ENCODE data around the gene SREBF2.

SREBF2 gene

DNA sequence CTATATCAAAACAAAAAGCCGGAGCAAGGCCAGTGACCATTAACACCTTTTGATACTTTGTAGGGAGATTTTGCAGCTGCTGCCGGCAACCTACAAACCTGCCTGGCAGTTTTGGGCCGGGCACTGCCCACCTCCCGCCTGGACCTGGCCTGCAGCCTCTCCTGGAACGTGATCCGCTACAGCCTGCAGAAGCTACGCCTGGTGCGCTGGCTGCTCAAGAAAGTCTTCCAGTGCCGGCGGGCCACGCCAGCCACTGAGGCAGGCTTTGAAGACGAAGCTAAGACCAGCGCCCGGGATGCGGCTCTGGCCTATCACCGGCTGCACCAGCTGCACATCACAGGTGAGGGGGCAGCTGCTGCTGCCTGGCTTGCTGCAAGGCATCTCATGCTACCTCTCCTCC, 47.7 kb downstream of the SREBF2 start:
- no peak for DNase-seq

GRCh38 chr22:41883400-41883799, 50.5 kb downstream of the SREBF2 start:
- DNase-seq = no peak

- no peak for DNase-seq
Observed at GRCh38 chr22:41885116-41885515, 52.2 kb downstream of the SREBF2 start.

GRCh38 chr22:41885516-41885915, 52.6 kb downstream of the SREBF2 start:
- DNase-seq = no peak

DNA sequence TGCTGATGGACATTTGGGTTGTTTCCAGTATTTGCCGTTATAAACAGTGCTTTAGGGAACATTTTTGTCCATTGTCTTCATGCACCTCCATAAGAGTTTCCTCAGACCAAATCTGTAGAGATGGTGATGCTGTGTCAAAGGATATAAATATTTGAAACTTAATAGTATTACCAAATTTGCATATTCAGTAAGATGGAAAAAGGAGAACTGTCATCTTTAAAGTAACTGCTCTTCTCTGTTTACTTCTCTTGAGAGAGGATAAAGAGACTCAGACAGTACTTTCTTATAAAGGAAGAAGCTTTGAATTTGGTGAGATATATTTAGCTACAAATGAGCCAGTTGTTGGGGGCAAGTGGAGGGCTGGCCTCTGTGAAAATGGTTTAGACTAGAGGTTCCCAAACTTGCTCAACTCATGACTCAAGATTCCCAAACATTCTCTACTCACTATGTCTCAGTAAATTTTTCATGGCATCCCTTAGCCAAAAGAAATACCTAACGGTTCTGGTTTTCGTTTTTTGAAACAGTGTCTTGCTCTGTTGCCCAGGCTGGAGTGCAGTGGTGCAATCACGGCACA, 55.8 kb downstream of the SREBF2 start:
- no peak for DNase-seq

GRCh38 chr22:41891407-41891806, 58.5 kb downstream of the SREBF2 start:
- DNase-seq = no peak

- DNase-seq = no peak
Observed at GRCh38 chr22:41892721-41893120, 59.8 kb downstream of the SREBF2 start.

- DNase-seq = no peak
Observed at GRCh38 chr22:41893591-41894375, 60.9 kb downstream of the SREBF2 start.

DNA sequence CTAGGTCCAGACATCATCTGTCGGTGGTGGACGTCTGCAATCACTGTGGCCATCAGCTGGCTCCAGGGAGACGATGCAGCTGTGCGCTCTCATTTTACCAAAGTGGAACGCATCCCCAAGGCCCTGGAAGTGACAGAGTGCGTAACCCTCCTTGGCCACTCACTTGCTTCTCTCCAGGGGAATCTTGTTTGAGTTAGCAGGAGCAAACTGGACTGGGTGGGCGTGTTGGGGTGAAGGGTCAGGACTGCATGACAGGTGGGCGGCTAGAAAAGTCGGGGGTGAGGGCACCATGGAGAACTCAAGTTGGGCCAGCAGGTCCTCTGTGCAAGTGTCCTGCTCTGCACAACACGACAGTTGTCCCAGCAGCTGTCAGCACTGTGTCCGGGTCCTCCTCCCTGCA, 65.7 kb downstream of the SREBF2 start:
- no peak for DNase-seq

GRCh38 chr22:41899110-41899509, 66.2 kb downstream of the SREBF2 start:
- no peak for DNase-seq

DNA sequence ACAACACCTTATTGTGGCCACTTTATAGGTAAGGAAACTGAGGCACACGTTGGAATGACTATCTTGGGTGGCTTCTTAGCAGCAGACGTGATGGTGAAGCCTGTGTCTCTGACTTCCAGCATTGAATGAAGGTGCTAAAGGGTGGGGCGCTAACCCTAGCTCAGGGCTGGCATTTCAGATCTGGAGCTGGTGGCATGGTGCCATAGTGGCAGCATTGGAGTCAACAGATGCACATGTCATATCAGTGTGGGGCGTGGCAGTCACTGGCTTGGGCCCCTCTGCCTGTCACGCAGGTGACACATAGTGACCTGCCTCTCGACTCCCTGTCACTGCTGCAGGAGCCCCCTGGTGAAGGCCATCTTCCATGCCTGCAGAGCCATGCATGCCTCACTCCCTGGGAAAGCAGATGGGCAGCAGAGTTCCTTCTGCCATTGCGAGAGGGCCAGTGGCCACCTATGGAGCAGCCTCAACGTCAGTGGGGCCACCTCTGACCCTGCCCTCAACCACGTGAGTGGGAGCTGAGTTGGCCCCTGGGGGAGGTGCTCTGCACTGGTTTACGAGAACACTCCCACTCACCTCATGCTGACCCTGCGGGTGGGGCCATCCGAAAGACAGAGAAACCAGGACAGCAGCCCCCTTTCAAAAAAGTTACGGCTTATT, 67.2 kb downstream of the SREBF2 start:
- no peak for DNase-seq

DNA sequence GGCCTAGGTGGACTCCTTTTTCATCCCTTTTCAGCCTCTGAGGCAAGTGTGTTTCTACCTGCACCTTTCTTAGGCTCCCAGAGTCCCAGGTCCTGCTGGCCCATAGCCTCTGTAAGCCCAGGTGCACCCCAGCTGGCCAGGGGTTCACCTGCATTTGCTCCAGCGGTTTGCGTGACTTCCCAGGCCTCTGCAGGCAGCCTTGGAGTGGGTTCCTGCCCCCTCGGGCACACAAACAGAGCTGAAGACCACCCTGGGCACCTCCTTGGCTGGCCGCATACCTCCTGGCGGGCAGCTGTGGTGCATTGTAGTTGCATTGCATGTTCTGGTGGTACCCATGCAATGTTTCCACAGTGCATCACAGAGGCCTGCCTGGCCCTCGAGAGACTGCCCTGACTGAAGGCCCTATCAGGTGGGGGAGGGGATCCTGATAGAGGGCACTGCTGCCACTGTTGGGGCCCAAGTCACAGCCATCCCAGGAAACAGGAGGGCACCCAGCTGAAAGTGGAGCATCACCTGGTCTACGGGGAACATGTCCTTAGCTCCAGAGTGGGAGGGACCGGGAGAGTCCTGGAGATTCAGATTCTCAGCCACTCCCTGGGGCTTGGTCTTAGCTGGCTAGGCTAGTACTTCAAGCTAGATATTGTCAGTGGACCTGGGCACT, 67.9 kb downstream of the SREBF2 start:
- no peak for DNase-seq

- DNase-seq = no peak
Observed at GRCh38 chr22:41902016-41902415, 69.1 kb downstream of the SREBF2 start.

GRCh38 chr22:41902932-41903421, 70.1 kb downstream of the SREBF2 start:
- DNase-seq = no peak

GRCh38 chr22:41904450-41905410, 71.8 kb downstream of the SREBF2 start:
- DNase-seq = no peak

DNA sequence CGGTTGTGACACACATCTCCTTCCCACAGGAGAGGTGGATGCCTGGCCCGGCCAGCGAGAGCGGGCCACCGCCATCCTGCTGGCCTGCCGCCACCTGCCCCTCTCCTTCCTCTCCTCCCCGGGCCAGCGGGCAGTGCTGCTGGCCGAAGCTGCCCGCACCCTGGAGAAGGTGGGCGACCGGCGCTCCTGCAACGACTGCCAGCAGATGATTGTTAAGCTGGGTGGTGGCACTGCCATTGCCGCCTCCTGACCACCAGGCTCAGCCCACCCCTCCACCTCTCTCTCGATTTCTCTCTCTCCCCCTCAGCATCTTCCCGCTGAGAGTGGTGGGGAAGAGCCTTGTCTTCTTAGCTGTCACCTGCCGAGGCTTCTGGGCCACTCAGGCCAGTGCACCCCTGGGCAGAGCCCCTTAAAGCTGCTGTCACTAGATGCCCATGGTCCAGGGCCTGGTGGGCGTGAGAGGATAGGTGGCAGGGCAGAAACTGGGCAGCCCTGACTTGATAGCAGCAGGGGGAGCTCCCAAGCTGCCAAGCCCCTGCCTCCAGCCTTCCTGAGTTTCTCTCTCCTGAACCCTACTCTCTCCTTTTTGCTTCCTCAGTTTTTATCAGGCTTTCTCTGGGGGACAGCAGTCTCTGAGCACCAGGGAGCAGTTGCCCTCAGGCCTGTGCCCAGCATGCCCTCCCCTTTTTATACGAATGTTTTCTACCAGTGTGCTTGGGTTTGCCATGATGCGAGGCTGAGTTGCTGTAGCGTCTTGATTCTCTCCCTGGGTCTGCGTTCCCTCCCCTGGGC, 72.7 kb downstream of the SREBF2 start:
- no peak for DNase-seq

GRCh38 chr22:41906822-41907221, 73.9 kb downstream of the SREBF2 start:
- no peak for DNase-seq

GRCh38 chr22:41907436-41908401, 74.8 kb downstream of the SREBF2 start:
- DNase-seq = no peak

DNA sequence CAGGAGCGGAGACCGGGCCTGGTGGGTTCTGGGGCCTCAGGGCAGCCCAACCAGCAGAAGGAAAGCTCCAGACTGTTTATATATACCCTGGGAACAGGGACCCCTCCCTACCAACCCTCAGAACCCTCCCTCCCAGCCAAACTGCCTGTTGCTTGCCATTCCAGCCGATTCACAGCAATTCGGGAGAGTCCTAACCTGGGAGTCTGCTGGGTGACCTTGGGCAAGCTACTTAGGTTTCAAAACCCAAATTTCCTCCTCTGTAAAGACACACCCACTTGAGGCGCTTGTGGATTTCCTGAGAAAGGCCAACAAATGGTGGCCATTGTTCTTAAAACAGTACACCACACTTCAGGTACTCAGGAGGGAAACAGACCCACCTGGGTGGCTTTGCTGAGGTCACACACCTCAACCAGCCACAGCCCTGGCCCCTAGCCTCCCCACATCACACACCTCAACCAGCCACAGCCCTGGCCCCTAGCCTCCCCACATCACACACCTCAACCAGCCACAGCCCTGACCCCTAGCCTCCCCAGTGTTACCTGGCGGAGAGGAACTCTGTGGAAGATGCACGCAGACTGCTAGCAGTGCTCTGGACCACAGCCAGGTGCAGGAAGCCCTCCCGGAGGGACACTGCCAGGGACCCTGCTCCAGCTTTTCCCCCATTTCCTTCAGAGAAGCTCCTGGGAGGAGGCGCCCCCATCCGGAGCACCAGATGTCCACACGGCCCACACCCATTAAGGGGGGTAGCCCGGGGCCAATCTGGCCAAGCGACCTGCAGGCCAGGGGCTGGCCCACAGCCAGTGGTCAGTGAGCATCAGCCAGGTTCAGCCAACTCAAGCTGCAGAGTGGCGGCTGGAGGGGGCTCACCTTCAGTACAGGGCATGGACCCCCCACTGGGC, 75.8 kb downstream of the SREBF2 start:
- DNase-seq = no peak

All from NCI-H1930 (cell line).